Activated CD8-positive, alpha-beta memory T cell treated with anti-CD3 and anti-CD28 coated beads for 1 hour (primary cell): ENCODE measurements around the gene AMIGO3.
"Not testable (repeated sequence)": the region's sequence is repeated elsewhere in the genome, so short reads cannot be mapped to it uniquely, and the experiment has no call there.

ENCODE experiments used
- DNase-seq, 2 donors: peaks; one replicate each; pipeline ENCODE4 v3.0.0-alpha.2; 2020; ENCODE audit warnings: low read depth in 1 of 2; ENCODE audit errors: extremely low read depth in 1 of 2

AMIGO3 gene, protein sequence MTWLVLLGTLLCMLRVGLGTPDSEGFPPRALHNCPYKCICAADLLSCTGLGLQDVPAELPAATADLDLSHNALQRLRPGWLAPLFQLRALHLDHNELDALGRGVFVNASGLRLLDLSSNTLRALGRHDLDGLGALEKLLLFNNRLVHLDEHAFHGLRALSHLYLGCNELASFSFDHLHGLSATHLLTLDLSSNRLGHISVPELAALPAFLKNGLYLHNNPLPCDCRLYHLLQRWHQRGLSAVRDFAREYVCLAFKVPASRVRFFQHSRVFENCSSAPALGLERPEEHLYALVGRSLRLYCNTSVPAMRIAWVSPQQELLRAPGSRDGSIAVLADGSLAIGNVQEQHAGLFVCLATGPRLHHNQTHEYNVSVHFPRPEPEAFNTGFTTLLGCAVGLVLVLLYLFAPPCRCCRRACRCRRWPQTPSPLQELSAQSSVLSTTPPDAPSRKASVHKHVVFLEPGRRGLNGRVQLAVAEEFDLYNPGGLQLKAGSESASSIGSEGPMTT

DNA sequence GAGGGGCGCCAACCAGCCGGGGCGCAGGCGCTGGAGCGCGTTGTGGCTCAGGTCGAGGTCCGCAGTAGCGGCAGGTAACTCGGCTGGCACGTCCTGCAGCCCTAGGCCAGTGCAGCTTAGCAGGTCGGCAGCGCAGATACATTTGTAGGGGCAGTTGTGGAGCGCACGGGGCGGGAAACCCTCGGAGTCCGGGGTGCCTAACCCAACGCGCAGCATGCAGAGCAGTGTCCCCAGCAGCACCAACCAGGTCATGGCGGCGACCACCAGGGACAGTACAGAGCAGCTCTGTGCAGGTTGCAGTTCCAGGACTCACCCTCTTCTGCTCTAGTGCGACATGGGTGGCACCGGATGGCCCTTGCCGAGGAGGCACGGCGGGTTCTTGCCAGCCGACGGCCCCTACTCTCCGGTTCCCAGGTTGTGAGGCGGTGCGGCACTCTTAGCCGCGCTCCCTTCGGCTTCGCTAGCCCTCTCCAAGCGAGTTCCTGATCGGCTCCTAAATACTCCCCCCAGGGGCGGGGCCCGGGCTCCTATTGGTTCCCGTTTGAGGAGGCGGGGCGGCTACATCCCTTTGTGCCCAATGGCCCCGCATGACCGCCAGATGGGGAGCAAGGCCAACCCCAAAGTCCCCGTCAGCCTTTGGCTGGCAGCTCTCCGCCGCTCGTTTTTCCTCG is at the start of gene AMIGO3:
Gene AMIGO3 (minus strand): TSS at position 471 of the 671 bp plus-strand sequence. CDS start 219 bp downstream, at position 252.
- peak; percentile 78 to 86 for DNase-seq

DNA sequence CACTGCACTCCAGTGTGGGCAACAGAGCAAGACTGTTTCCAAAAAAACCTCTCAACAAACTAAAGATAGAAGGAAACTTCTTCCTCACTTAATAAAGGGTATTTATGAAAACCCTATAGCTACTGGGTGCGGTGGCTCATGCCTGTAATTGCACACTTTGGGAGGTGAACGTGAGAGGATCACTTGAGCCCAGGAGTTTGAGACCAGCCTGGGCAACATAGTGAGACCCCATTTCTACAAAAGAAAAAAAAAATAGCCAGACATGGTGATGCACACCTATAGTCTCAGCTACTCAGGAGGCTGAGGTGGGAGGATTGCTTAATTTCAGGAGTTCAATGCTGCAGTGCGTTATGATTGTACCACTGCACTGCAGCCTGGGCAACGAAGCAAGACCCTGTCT is 44.5 kb upstream of the AMIGO3 start:
- no peak for DNase-seq

DNA sequence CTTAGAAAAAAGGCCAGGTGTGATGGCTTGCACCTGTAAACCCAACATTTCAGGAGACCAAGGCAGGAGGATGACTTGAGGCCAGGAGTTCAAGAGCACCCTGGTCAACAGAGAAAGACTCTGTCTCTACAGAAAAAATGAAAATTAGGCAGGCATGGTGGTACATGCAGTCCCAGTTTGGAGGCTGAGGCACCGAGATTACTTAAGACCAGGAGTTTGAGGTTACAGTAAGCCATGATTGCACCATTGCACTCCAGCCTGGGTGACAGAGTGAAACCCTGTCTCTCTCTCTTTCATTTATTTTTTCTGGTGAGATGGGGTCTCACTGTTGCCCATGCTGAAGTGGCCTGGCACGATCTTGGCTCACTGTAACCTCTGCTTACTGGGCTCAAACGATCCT is 42.2 kb upstream of the AMIGO3 start:
- no peak for DNase-seq

DNA sequence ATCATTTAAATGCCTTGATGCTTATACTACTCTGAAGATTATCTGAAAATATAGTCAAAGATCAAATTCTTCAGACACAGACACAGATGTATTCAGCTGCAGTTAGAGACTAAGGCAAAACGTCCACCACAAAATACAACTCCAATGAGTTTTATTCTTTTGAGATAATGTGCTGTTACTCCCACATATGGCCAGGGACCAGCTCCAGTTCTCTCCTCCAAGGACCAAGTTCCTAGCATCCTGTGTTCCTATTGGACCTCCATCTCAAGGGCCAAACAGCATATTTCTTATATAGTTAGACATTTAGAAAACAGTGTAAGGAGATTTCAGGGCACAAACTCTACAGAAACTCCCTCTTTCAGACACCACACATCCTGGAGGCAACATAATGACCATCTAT is 39.7 kb upstream of the AMIGO3 start:
- no peak for DNase-seq

DNA sequence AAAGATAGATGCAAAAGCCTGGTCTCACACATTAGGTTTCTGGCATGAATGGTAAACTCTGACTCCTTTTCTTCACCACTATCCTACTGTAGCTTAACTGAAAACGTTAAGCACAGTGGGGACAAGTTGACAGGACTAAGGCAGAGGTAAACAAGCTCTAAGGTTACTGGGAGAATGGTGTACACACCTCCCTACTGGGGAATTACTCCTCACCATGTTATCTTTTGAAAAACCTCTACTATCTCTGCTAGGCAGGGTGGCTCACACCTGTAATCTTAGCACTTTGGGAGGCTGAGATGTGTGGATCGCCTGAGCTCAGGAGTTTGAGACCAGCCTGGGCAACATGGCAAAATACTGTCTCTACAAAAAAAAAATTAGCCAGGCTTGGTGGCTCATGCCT is 37.7 kb upstream of the AMIGO3 start:
- DNase-seq = no peak

DNA sequence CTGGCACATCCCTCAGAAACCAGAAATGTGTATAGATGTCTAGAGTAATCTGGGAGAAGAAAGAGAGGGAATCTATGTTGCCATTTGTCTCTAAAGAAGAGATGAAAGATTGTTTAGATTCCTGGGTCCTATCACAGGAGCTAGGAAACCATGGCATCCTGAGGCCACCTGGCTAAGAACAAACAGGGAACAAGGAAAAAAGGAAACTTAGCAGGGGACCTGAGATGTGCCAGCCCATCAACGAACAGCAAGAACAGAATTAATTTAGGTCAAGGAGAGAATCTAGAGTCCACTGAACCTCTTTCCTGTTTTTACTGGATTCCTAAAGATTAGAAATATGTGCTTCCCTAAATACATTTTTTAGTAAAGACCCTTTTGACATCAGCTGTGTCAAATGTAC is 36.6 kb upstream of the AMIGO3 start:
- DNase-seq = no peak

DNA sequence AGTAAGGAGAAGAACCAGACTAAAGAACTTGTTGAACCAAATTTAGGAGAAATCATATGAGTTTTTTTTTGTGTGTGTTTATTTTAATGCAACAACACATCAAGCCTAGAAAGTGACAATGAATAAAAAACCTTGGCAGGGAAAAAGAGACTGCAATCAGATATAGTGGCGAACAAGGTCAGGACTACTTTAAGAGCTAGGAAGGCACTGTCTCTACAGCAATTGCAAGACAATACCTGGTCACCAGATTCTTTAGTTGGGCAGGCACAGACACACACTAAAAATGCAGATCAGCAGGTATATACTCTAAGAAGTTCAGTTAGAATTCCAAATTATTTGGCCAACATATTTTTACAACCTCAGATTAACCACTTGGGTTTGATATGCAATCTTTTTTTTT is 35.1 kb upstream of the AMIGO3 start:
- DNase-seq = no peak

DNA sequence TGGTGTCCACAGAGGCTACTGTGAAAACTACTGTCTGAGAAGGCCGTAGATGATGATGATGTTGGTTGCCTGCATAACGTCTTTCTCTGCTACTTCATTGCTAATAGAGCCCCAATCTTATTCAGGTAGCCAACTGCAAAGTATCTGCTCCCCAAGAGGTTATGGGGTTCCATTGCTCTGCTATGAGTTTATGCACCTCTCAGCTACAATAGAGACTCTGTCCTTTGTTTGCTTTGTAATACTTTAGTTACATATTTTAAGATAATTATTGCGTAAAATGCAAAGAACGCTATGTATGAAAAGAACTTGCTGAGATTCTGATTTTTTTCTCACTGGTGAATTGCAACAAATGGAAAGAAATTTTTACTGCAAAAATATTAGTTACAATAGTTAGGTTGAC is 32.0 kb upstream of the AMIGO3 start:
- no peak for DNase-seq

DNA sequence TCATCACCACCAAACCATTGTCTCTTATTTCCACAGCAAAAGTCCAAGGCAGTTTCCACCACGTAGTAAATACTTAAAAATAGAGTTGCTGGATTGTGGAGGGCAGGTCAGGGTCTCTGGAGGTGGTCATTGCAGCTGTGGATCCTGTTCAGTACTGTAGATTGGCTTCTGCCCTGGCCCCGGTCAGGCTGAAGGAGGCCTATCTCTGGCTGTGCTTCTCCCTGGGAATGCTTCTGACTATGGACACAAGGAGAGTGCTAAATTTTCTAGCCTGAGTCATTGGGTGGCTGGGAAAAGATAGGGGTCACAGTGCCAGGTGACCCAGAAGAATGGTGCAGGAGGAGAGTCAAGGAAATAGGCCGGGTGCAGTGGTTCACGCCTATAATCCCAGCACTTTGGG is 30.6 kb upstream of the AMIGO3 start:
- DNase-seq = no peak

DNA sequence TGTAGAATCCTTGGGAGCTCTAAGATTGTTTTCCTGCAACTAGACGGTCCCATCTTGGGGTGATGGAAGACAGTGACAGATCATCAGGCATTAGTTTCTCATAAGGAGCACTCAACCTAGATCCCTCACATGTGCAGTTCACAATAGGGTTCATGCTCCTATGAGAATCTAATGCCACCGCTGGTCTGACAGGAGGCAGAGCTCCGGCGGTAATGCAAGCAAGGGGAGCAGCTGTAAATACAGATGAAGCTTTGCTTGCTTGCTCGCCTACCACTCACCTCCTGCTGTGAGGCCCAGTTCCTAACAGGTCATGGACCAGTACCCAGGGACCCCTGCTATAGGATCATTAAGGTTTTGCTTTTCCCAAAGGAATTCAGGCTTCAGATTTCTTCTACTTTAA is 29.4 kb upstream of the AMIGO3 start:
- not testable (repeated sequence) for DNase-seq

DNA sequence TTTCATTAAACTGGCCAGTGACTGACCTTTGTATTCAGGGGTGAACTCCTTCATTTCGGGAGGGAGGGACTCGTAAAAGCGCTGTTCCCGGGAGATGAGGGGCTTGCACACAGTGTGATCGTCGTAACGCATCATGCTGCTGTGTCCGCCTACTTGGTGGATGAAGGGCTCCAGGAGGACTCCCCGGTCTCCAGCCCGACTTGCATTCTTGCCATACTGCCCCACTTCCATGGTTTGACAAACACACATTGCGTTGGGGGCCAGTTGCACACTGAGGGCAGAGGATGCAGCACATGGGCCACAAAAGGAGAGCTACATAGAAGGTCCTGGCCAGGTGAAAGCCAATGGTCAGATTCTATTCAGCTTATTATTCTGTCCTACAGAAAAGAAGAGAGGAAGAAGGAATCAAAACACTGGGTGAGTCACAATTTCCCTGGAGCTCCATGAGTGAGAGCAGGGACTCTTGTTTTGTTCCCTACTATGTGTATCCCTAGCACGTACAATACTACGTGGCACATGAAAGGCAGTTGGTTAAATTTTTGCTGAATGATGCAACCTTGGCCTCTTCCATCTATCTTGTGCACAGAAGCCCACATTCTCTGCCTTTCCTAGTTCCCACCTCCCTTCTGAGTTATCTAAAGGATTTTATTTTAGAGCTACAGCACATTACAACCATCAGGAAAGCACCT is 28.5 kb upstream of the AMIGO3 start:
- no peak for DNase-seq

DNA sequence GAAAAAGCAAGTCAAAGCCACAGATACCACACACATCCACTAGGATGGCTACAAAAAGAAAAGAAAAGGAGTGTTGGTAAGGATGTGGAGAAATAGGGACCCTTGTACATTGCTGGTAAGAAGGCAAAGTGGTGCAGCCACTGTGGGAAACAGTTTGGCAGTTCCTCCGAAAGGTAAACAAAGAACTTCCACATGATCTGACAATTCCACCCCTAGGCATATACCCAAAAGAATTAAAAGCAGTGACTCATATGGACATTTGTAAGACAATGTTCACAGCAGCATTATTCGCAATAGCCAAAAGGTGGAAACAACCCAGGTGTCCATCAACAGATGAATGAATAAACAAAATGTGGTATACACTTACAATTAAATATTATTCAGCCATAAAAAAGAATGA is 26.5 kb upstream of the AMIGO3 start:
- DNase-seq = no peak

DNA sequence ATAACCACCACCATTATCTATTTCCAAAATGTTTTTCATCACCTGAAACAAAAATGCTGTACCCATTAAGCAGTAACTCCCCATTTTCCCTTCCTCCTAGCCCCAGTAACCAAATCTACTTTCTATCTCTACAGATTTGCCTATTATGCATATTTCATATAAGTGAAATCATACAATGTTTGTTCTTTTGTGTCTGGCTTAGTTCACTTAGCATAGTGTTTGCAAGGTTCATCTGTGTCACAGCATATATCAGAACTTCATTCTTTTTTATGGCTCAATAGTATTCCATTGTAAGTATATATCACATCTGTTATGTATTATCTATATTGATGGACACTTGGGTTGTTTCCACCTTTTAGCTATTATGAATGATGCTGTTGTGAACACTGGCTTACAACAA is 20.9 kb upstream of the AMIGO3 start:
- no peak for DNase-seq

DNA sequence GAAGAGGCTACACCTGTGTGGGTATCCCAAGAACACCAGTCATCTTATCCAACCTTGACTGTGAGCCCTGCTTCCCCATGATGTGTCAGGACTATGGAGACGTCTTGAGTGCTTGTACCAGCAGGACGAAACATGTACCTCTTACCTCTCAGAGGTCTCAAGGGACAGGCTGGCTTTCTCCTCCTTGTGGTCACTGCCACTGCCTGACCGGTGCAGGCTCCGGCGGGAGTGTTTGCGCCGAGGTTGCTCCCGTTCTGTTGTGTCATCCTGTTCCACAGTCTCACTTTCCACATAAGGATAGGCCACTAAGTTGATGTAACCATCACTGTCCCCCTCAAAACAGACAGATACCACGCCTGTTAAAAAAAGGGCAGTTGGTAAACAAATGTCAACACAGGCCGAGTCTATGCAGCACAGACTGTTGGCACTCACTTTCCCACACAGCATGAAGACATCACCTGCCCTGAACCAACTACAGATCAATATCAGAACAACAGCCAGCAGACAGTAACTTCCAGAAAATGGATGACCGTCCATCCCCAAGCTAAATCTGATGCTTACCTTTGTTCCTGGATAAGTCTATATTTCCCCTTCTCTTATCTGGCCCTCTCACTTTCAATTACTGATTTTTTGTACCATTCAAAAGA is 18.7 kb upstream of the AMIGO3 start:
- DNase-seq = no peak

DNA sequence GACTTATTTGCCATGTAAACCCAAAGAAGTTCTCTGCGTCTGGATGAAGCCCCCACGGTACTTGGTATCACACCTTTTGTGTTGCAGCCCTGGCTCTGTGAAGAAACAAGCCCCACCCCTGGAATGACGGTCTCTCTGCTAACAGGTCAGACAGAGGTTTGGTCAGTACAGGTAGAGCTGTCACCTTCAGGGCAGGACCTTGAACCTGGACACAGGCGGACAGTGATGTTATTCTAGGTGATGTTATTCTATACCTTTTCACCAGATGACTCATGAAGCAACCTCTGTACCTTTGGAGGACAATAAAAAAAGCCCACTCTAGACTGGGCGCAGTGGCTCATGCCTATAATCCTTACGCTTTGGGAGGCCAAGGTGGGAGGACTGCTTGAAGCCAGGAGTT is 15.3 kb upstream of the AMIGO3 start:
- no peak for DNase-seq

DNA sequence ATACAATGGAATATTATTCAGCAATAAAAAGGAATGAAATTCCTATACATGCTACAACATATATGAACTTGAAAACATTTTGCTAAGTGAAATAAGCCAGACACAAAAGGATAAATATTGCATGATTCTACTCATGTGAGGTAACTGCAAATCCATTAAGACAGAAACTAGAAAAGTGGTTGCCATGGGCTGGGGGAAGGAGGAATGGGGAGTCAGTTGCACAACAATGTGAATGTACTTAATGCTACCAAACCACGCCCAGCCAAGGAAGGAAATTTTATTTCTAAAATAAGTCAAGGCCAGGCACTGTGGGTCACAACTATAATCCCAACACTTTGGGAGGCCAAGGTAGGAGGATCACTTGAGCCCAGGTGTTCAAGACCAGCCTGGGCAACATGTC is 14.1 kb upstream of the AMIGO3 start:
- DNase-seq = no peak

DNA sequence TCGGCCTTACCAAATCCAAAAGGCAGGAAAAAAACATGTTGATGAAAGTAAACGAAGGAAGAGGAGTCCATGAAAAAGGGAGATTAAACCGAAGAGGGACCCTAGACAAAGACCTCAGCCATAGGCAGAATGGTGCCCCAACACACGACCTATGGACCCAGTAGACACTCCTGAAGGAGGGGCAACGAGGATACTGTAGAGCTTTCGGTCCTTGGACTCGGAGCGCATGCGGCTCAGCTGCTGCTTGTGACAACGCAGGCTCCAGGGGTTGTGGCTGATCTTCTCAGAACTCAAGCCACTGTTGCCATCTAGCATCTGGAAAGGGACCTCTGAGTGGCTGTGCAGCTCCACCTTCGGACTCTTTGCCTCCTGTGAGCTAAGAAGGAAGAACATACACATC is 13.1 kb upstream of the AMIGO3 start:
- no peak for DNase-seq

DNA sequence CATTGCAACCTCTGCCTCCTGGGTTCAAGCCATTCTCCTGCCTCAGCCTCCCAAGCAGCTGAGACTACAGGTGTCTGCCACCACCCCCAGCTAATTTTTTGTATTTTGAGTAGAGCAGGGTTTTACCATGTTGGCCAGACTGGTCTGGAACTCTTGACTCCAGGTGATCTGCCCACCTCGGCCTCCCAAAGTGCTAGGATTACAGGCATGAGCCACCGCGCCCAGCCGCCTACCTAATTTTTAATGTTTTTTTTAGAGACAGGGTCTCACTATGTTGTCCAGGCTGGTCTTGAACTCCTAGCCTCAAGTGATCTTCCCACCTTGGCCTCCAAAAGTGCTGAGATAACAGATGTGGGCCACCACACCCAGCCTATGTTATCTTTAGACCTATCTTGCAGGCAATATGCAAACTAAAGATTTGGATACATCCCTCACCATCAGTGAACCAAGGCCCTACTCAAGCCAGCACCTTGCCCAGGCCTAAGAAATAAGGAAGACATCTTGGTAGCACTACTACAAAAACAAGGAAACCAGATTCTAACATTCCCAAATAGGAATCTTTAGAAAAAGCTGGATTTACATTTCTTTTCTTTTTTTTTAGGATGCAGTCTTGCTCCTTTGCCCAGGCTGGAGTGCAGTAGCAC is 10.6 kb upstream of the AMIGO3 start:
- DNase-seq = no peak

DNA sequence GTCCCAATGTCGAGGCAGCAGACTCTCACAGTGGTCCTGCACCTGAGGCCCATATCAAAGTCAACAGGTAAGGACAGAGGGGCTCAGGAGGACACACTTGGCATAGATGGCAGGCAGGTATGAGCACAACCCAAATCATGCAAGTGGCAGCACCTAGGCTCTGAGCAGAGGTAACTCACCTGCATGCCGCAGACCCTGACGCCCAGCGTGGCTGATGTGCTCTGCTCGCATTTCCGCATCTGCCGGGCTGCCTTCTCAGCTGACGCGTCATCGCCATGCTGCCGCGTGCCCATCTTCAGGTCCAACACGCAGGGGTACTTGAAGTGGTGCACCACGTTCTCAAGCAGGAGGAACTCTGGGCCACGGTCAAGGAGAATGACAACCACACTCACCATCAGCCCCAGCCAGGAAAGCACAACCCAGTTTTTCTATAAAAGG is 8.5 kb upstream of the AMIGO3 start:
- DNase-seq = no peak

DNA sequence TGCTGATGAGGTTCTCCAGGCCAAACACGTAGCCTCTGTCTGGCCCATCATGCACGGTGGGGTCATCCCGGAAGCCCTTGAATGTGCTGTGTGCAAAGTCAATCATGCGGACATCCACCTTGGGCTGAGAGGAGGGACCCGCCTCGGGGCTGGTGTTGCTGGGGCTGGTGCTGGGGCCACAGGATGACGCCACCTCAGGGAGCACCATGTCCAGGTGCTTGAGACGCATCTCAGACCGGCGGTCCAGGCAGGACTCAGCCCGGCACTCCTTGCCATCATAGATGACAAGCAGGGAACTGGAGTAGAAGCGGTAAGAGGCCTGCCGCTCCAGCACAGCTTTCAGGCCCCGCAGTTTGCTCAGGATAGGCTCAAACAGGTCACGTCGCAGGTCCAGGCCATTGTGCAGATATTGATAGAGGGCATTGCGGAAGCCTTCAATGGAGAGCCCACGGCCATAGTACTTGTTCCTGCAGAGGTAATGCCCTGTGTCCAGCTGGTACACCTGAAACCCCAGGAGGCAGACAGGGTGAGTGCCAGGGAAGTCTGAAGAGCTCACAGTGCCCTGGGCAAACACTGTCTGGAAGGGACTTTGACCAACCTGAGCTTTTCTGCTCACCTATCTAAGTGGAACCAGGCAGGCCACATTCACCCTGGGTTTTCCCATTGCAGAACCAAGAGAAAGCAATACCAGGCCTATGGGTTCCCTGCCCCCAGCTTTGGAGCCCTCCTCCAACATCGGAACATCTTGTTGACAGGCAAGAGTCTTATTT is 7.9 kb upstream of the AMIGO3 start:
- no peak for DNase-seq
